ENCODE data around the gene EEF1AKMT1. TPM values are rescaled to one million over a fixed set of nuclear protein-coding genes. Genes with fewer than 3 reads are reported as not detected.

Gene EEF1AKMT1, protein sequence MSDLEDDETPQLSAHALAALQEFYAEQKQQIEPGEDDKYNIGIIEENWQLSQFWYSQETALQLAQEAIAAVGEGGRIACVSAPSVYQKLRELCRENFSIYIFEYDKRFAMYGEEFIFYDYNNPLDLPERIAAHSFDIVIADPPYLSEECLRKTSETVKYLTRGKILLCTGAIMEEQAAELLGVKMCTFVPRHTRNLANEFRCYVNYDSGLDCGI
- total RNA-seq (2022; extraction: Qiagen RNA extraction; ENCODE audit: low read depth), result 4.4 to 5.3 TPM (median 4.9 TPM) in 5 replicates

DNA sequence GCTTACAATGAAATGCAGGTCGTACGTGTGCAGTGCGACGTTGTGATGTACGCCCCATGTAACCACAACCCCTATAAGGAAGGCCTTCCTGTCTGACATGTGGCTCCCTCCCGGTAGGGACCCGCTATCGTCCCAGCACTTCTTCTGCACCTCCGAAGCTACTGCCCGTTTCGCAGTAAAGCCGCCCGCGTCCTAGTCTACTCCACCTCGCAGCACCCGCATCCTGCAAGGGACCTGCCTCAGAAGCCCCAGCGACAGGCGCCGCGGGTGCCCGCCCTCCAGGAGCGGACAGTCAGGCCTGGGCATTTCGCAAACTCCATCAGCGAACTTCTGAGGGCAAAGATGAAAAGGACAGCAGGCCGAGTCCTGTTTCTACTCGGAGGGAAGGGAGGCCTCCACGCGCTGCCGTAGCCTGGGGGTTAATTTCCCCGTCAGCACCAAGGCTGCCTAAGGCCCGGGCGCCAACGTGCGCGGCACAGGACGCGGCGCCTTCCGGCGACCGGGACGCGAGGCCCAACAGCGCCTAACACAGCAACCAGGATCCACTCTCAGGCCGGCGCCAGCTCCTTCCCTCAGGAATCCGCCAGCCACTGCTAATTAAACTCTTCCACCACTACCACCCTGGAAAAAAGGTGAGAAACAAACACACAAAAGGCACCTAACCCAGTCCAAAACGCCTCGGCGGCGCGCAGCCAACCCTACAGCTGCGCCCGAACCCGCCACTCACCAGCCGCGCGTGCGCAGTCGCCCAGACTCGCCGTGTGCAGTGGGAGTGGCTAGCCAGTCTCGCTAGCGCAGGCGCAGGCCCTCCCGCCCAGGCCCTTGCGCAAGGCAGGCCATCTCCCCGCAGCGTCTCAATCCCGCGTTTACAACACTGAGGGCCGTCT is at the start of gene EEF1AKMT1:
Gene EEF1AKMT1, minus strand, starts transcription at position 768 of the 887 bp plus-strand sequence. CDS start 16,363 bp downstream, outside the sequence.

DNA sequence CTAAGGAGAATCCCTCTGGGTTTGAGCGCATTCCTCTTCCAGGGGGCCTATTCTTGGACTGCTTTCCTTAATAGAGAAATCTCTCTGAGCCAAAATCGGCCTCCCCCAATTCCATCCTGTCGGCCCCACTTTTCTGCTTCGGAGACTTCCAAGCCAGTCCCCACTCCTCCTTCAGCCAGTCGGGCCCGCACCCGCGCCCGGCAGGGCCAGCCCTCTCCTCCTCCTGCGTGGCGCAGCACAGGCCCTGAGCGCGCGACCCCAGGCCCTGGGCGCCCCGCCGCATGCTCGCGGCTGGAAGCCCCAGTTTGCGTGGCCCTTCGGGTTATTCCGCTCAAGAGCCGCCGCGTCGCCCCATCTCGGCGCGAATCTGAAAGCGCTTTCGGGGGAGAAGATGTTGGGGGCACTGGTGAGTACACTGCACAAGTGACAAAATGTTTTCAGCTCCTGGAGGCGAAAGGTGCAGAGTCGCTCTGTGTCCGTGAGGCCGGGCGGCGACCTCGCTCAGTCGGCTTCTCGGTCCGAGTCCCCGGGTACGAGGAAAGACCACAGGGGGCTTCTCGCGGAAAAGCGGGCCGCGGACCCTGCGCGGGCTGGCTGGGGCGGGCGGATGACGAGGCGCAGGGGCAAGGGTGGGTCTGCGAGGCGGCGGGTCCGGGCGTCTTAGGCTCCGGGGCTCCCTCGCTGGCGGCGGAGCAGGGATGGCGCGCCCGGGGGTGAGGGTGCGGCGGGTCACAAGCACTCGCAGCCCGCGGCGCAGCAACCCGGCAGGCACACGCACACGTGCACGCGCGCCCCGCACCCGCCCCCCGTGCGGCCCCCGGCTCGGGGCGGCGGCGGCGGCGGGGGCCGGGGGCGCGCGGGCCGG is 70.6 kb downstream of the EEF1AKMT1 start, which contains the start of gene IL17D:
Gene IL17D, plus strand, starts transcription at position 785 of the 865 bp plus-strand sequence. CDS start 303 bp downstream, outside the sequence.

Other genes with a start within 250 kb of the EEF1AKMT1 start
- 5.4 to 6.5 TPM (median 6.0 TPM) in 5 replicates for gene CRYL1, start 248.1 kb downstream of the EEF1AKMT1 start, total RNA-seq (2022; extraction: Qiagen RNA extraction; ENCODE audit: low read depth)
- 9.4 to 12.5 TPM (median 9.5 TPM) in 5 replicates for gene IFT88, start 206.8 kb downstream of the EEF1AKMT1 start, total RNA-seq (2022; extraction: Qiagen RNA extraction; ENCODE audit: low read depth)
- 0.98 to 1.4 TPM (median 1.1 TPM) in 5 replicates for gene IL17D, start 70.3 kb downstream of the EEF1AKMT1 start, total RNA-seq (2022; extraction: Qiagen RNA extraction; ENCODE audit: low read depth)
- gene XPO4, start 128.8 kb upstream of the EEF1AKMT1 start, total RNA-seq (2022; extraction: Qiagen RNA extraction; ENCODE audit: low read depth), result 5.2 to 7.0 TPM (median 6.6 TPM) in 5 replicates